SIG-M5 (cell line): ENCODE results near the gene METAP2.
"Not testable (repeated sequence)": the region's sequence is repeated elsewhere in the genome, so short reads cannot be mapped to it uniquely, and the experiment has no call there.

Source experiments
- DNase-seq: peaks from one replicate; lab custom pipeline; 2025; lab: John Stamatoyannopoulos, UW

Gene METAP2

GRCh38 chr12:95462551-95462950, 11.4 kb upstream of the METAP2 start:
- DNase-seq = no peak

GRCh38 chr12:95463050-95463449, 10.9 kb upstream of the METAP2 start:
- DNase-seq = no peak

- not testable (repeated sequence) for DNase-seq
These were observed 10.2 kb upstream of the METAP2 start for GRCh38 chr12:95463776-95464175.

GRCh38 chr12:95465275-95465674, 8.7 kb upstream of the METAP2 start:
- DNase-seq = no peak

GRCh38 chr12:95470300-95470699, 3.7 kb upstream of the METAP2 start:
- DNase-seq = no peak

GRCh38 chr12:95473231-95473883, 595 bp upstream of the METAP2 start:
- no peak for DNase-seq

- DNase-seq = no peak
These were observed 657 bp downstream of the METAP2 start for GRCh38 chr12:95474660-95474958.

GRCh38 chr12:95480230-95480629, 6.3 kb downstream of the METAP2 start:
- no peak for DNase-seq

GRCh38 chr12:95481072-95481471, 7.1 kb downstream of the METAP2 start:
- no peak for DNase-seq

- DNase-seq = no peak
These were observed 7.9 kb downstream of the METAP2 start for GRCh38 chr12:95481888-95482287.

GRCh38 chr12:95482564-95482963, 8.6 kb downstream of the METAP2 start:
- not testable (repeated sequence) for DNase-seq

GRCh38 chr12:95484524-95484923, 10.6 kb downstream of the METAP2 start:
- no peak for DNase-seq

GRCh38 chr12:95487024-95487423, 13.1 kb downstream of the METAP2 start:
- no peak for DNase-seq

- DNase-seq = no peak
These were observed 18.5 kb downstream of the METAP2 start for GRCh38 chr12:95492462-95492861.

GRCh38 chr12:95494888-95495287, 20.9 kb downstream of the METAP2 start:
- no peak for DNase-seq

GRCh38 chr12:95495433-95495832, 21.5 kb downstream of the METAP2 start:
- no peak for DNase-seq

GRCh38 chr12:95497031-95497430, 23.1 kb downstream of the METAP2 start:
- DNase-seq = no peak

GRCh38 chr12:95498968-95499367, 25.0 kb downstream of the METAP2 start:
- no peak for DNase-seq

- no peak for DNase-seq
These were observed 25.8 kb downstream of the METAP2 start for GRCh38 chr12:95499772-95500171.

- DNase-seq = no peak
These were observed 30.2 kb downstream of the METAP2 start for GRCh38 chr12:95504140-95504539.

- DNase-seq = no peak
These were observed 31.1 kb downstream of the METAP2 start for GRCh38 chr12:95505039-95505438.

GRCh38 chr12:95506707-95507523, 33.0 kb downstream of the METAP2 start:
- no peak for DNase-seq

- no peak for DNase-seq
These were observed 35.3 kb downstream of the METAP2 start for GRCh38 chr12:95509300-95509699.

- DNase-seq = no peak
These were observed 38.0 kb downstream of the METAP2 start for GRCh38 chr12:95511977-95512376.
